ENCODE data around the gene RGL3.
A peak's percentile ranks its signal among the peaks of the same experiment; 100 is the strongest.
"Not testable (repeated sequence)": the region's sequence is repeated elsewhere in the genome, so short reads cannot be mapped to it uniquely, and the experiment has no call there.

The RGL3 gene

DNA sequence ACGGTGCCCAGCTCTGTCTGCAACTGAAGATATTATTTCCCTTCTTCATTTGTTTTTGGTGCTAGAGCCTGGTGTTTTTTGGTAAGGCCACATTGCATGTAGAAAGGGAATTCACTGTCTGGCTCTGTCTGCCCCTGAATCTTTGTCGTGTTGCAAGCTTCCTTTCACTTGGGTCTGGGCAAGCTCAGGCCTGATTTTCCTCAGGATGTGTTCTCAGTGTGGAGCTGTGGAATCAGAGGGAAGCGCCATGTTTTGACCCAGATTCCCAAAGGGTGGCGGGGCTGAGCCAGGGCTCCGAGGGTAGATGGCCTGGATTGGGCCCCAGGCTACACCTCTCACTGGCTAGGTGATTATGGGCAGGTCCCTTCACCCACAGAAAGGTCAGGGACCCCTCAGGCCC is 24.9 kb upstream of the RGL3 start:
- no peak for TF ChIP-seq CTCF (IDR thresholded peaks at IDR 0.05; ENCODE audit: low read depth, low read length)
- no peak for DNase-seq (ENCODE audit: low read depth, low spot score)
- no peak overlapping the region for H3K4me3 ChIP-seq (ENCODE audit: low read depth, low read length)
- in situ Hi-C loops (cut with HindIII; ENCODE audit: low sequenced_read_pairs): no loop called here

GRCh38 chr19:11437955-11438354 is 18.8 kb upstream of the RGL3 start:
- in situ Hi-C loops (cut with HindIII; ENCODE audit: low sequenced_read_pairs): no loop called here
- no peak for DNase-seq (ENCODE audit: low read depth, low spot score)
- H3K4me3 ChIP-seq (ENCODE audit: low read depth, low read length): no peak overlapping the region
- TF ChIP-seq CTCF (IDR thresholded peaks at IDR 0.05; ENCODE audit: low read depth, low read length): no peak

DNA sequence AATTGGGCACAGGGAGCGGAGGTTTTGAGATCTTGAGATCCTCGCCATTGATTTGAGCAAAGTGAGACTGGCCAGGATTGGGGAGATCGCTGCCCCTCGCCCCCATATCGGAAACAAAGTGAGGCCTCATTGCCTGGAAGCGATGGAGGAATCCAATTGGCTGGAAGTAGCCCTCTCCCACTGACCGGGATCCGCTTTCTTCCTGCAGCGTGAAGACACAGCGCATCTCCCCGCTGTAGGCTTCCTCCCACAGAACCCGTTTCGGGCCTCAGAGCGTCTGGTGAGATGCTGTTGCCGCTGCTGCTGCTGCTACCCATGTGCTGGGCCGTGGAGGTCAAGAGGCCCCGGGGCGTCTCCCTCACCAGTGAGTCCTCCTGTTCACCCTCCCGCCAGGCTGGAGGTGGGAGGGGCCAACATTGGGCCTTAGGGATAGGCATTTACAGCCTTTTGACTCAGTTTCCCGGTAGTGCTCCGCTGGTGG is 16.8 kb upstream of the RGL3 start:
- no peak for DNase-seq (ENCODE audit: low read depth, low spot score)
- H3K4me3 ChIP-seq (ENCODE audit: low read depth, low read length): peak overlapping the region; percentile 68
- no peak for TF ChIP-seq CTCF (IDR thresholded peaks at IDR 0.05; ENCODE audit: low read depth, low read length)
- in situ Hi-C loops (cut with HindIII; ENCODE audit: low sequenced_read_pairs): no loop called here

DNA sequence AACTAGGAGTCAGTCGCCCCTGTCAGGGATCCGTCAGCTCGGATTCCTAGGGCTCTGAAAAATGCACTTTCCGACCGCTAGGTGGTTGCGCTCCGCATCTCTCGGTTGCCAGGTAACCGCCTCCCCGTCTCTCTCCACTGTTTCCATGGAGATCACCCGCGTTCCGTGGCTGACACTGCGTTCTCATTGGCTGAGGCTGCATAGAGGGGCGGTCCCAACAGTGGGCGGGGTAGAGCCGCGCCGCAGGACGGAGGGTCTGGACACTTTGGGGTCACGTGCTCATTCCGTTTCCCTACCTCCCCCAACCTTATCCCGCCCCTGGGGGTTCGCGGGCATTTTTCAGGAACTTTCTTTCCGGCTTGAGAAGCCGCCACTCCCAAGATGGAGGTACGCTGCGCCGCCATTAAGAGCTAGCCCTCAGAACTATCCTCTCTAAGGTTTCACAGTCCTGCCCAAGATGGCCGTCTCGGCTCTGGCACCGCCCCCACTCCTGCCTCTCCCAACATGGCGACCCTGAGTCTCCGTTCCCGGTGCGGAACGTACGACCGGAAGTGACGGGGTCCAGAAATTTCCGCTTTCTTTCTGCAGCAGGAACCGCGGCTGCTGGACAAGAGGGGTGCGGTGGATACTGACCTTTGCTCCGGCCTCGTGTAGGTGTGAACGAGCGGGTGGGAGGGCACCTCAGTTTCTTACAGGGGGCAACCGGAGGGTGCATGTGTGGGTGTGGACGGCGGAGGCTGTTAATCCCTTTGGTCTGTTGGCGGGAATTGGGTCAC is 16.1 kb upstream of the RGL3 start, which contains the start of the genes ODAD3 and PRKCSH:
Gene ODAD3, minus strand, starts transcription at position 65 of the 776 bp plus-strand sequence. CDS start 105 bp downstream, outside the sequence.
Gene PRKCSH, plus strand, starts transcription at position 579 of the 776 bp plus-strand sequence. CDS start 483 bp downstream, outside the sequence.
- peak; percentile 81 for TF ChIP-seq CTCF (IDR thresholded peaks at IDR 0.05; ENCODE audit: low read depth, low read length)
- peak; percentile 100 for DNase-seq (ENCODE audit: low read depth, low spot score)
- H3K4me3 ChIP-seq (ENCODE audit: low read depth, low read length): peak within 1 kb of the TSS; percentile 68
- in situ Hi-C loops (cut with HindIII; ENCODE audit: low sequenced_read_pairs): no loop called here

GRCh38 chr19:11434703-11435056 is 15.6 kb upstream of the RGL3 start:
- peak overlapping the region; percentile 68 for H3K4me3 ChIP-seq (ENCODE audit: low read depth, low read length)
- DNase-seq (ENCODE audit: low read depth, low spot score): no peak
- in situ Hi-C loops (cut with HindIII; ENCODE audit: low sequenced_read_pairs): no loop called here
- no peak for TF ChIP-seq CTCF (IDR thresholded peaks at IDR 0.05; ENCODE audit: low read depth, low read length)

GRCh38 chr19:11433526-11433925 is 14.4 kb upstream of the RGL3 start:
- in situ Hi-C loops (cut with HindIII; ENCODE audit: low sequenced_read_pairs); H3K4me3 ChIP-seq (ENCODE audit: low read depth, low read length); DNase-seq (ENCODE audit: low read depth, low spot score): not testable (repeated sequence)

GRCh38 chr19:11426656-11427055 is 7.5 kb upstream of the RGL3 start:
- no peak for DNase-seq (ENCODE audit: low read depth, low spot score)
- in situ Hi-C loops (cut with HindIII; ENCODE audit: low sequenced_read_pairs): no loop called here
- H3K4me3 ChIP-seq (ENCODE audit: low read depth, low read length): no peak overlapping the region
- TF ChIP-seq CTCF (IDR thresholded peaks at IDR 0.05; ENCODE audit: low read depth, low read length): no peak

Data from astrocyte of the spinal cord (primary cell).